H1 (cell line): Measurements from ENCODE around the gene SCNN1A. TPM values are rescaled to one million over a fixed set of nuclear protein-coding genes. Genes with fewer than 3 reads are reported as not detected.
A peak's percentile ranks its signal among the peaks of the same experiment; 100 is the strongest.

Experiments used
- CTCF ChIA-PET: fragments of 300-600 bp; sonication (Branson Sonifier 250); formaldehyde crosslinking; loops from one replicate; lab custom pipeline; 2021; ENCODE audit not compliant: partially characterized antibody; lab: Charles Lee
- POLR2A ChIA-PET: fragments of 300-600 bp; sonication (Branson Sonifier 250); formaldehyde crosslinking; loops from one replicate; lab custom pipeline; 2021; ENCODE audit warnings: inconsistent platforms; ENCODE audit not compliant: partially characterized antibody; lab: Charles Lee
- DNase-seq, 2 experiments: peaks; one replicate each; pipeline versions ENCODE4 v3.0.0 to v3.0.0-alpha.2; 2010 to 2022; ENCODE audit warnings: low spot score in 2 of 2, low read depth in 1 of 2, mixed read lengths in 1 of 2
- FAIRE-seq: peaks from 2 replicates; lab custom pipeline; 2011; peaks lifted over from hg19 to GRCh38; lab: Jason Lieb, UNC
- H2AFZ ChIP-seq: 2 replicates; pipeline ENCODE4 v1.8.1; 2012; ENCODE audit warnings: low read length, inconsistent platforms
- H2AK5ac ChIP-seq: 2 replicates; pipeline ENCODE4 v1.6.1; 2013; ENCODE audit warnings: low read depth, low read length
- H2BK120ac ChIP-seq: replicated peaks from 2 replicates; pipeline ENCODE3; 2013; ENCODE audit warnings: low read depth, low read length, inconsistent platforms
- H2BK12ac ChIP-seq: 2 replicates; pipeline ENCODE4 v1.6.1; 2013; ENCODE audit warnings: low read depth, low read length
- H2BK15ac ChIP-seq: 2 replicates; pipeline ENCODE4 v1.6.1; 2013; ENCODE audit warnings: low read length
- H2BK20ac ChIP-seq: 2 replicates; pipeline ENCODE4 v1.6.1; 2013; ENCODE audit warnings: low read length
- H2BK5ac ChIP-seq: 2 replicates; pipeline ENCODE4 v1.6.1; 2013; ENCODE audit warnings: low read depth, low read length
- H3K14ac ChIP-seq: 2 replicates; pipeline ENCODE4 v1.6.1; 2013; ENCODE audit warnings: inconsistent platforms; ENCODE audit not compliant: insufficient read length
- H3K18ac ChIP-seq: 2 replicates; pipeline ENCODE4 v1.6.1; 2013; ENCODE audit warnings: low read length; ENCODE audit errors: extremely low read depth
- H3K23ac ChIP-seq: 2 replicates; pipeline ENCODE4 v1.6.1; 2013; ENCODE audit warnings: inconsistent platforms; ENCODE audit not compliant: insufficient read length
- H3K23me2 ChIP-seq: 2 replicates; pipeline ENCODE4 v1.6.1; 2013; ENCODE audit warnings: low read depth, low read length
- H3K27ac ChIP-seq: 2 replicates; pipeline ENCODE4 v1.6.1; 2011; ENCODE audit warnings: low read depth, low read length, inconsistent platforms
- H3K27me3 ChIP-seq, 4 experiments: replicated peaks in 1 of 4; 1 replicate in 1 of 4; 2 replicates in 3 of 4; pipeline versions ENCODE4 v1.6.1 to v1.8.1; 2011 to 2013; ENCODE audit warnings: low read length in 3 of 4, mild to moderate bottlenecking in 3 of 4, inconsistent platforms in 2 of 4, mixed read lengths in 2 of 4, moderate library complexity in 1 of 4; ENCODE audit not compliant: control insufficient read depth in 3 of 4, insufficient read depth in 3 of 4; ENCODE audit errors: extremely low read depth in 1 of 4
- H3K36me3 ChIP-seq, 4 experiments: 2 replicates each; pipeline versions ENCODE4 v1.6.1 to v1.8.1; 2011 to 2013; ENCODE audit warnings: mild to moderate bottlenecking in 4 of 4, low read length in 3 of 4, moderate library complexity in 2 of 4, control low read depth in 1 of 4, inconsistent platforms in 1 of 4; ENCODE audit not compliant: insufficient read depth in 4 of 4, control insufficient read depth in 2 of 4
- H3K4ac ChIP-seq: replicated peaks from 2 replicates; pipeline ENCODE3; 2013; ENCODE audit warnings: low read length, low read depth, mixed read lengths, inconsistent platforms; ENCODE audit not compliant: insufficient read length
- H3K4me1 ChIP-seq, 4 experiments: replicated peaks in 1 of 4; 1 replicate in 1 of 4; 2 replicates in 3 of 4; pipeline versions ENCODE4 v1.6.1 to v1.8.1; 2011 to 2013; ENCODE audit warnings: low read length in 3 of 4, inconsistent platforms in 2 of 4, mixed read lengths in 1 of 4; ENCODE audit not compliant: insufficient read depth in 4 of 4, control insufficient read depth in 3 of 4
- H3K4me2 ChIP-seq, 2 experiments: 2 replicates each; pipeline versions ENCODE4 v1.6.1 to v1.8.1; 2011 to 2013; ENCODE audit warnings: low read depth in 2 of 2, low read length in 2 of 2, control low read depth in 1 of 2, inconsistent platforms in 1 of 2, mild to moderate bottlenecking in 1 of 2; ENCODE audit not compliant: insufficient read depth in 1 of 2
- H3K4me3 ChIP-seq, 4 experiments: fragments of 200-600, 300-600 bp in 1 of 4; sonication (generic), shearing (Covaris generic), sonication (Bioruptor Twin) in 1 of 4; 2 replicates each; pipeline versions ENCODE4 v1.5.1 to v1.8.1; 2011 to 2016; ENCODE audit warnings: low read length in 4 of 4, low read depth in 3 of 4, control low read depth in 2 of 4, inconsistent platforms in 2 of 4, mild to moderate bottlenecking in 2 of 4, mixed read lengths in 1 of 4, moderate library complexity in 1 of 4; ENCODE audit not compliant: insufficient read depth in 2 of 4; ENCODE audit errors: extremely low read depth in 1 of 4
- H3K56ac ChIP-seq: replicated peaks from 2 replicates; pipeline ENCODE3; 2013; ENCODE audit warnings: low read depth, mild to moderate bottlenecking, mixed read lengths, low read length, inconsistent platforms; ENCODE audit not compliant: insufficient read length
- H3K79me1 ChIP-seq: 2 replicates; pipeline ENCODE4 v1.6.1; 2013; ENCODE audit warnings: low read depth, low read length, control low read depth
- H3K79me2 ChIP-seq, 2 experiments: 2 replicates each; pipeline versions ENCODE4 v1.6.1 to v1.8.1; 2012 to 2013; ENCODE audit warnings: low read length in 2 of 2, mild to moderate bottlenecking in 2 of 2, inconsistent platforms in 1 of 2; ENCODE audit not compliant: insufficient read depth in 2 of 2, control insufficient read depth in 1 of 2
- H3K9ac ChIP-seq, 4 experiments: replicated peaks in 1 of 4; 1 replicate in 1 of 4; 2 replicates in 3 of 4; pipeline versions ENCODE4 v1.6.1 to v1.8.1; 2011 to 2013; ENCODE audit warnings: low read depth in 3 of 4, low read length in 3 of 4, control low read depth in 2 of 4, mild to moderate bottlenecking in 2 of 4, moderate library complexity in 2 of 4, inconsistent platforms in 1 of 4; ENCODE audit errors: extremely low read depth in 1 of 4
- H3K9me3 ChIP-seq, 2 experiments: 2 replicates each; pipeline versions ENCODE4 v1.6.1 to v1.8.1; 2012 to 2013; ENCODE audit warnings: mild to moderate bottlenecking in 2 of 2, moderate library complexity in 2 of 2, control low read depth in 1 of 2, inconsistent platforms in 1 of 2, low read depth in 1 of 2, low read length in 1 of 2, mixed read lengths in 1 of 2; ENCODE audit not compliant: insufficient read depth in 2 of 2
- H4K20me1 ChIP-seq, 2 experiments: replicated peaks in 1 of 2; 2 replicates each; pipeline versions ENCODE3 to v1.8.1; 2011 to 2013; ENCODE audit warnings: inconsistent platforms in 2 of 2, low read length in 2 of 2, mild to moderate bottlenecking in 1 of 2; ENCODE audit not compliant: insufficient read depth in 2 of 2, control insufficient read depth in 1 of 2
- H4K5ac ChIP-seq: 2 replicates; pipeline ENCODE4 v1.6.1; 2013; ENCODE audit warnings: low read length, low read depth, mixed read lengths, inconsistent platforms; ENCODE audit not compliant: insufficient read length
- H4K8ac ChIP-seq: 2 replicates; pipeline ENCODE4 v1.8.0; 2013; ENCODE audit warnings: mild to moderate bottlenecking, moderate library complexity, low read length, inconsistent platforms; ENCODE audit not compliant: insufficient read depth; ENCODE audit errors: extremely low read depth
- H4K91ac ChIP-seq: replicated peaks from 2 replicates; pipeline ENCODE3; 2013; ENCODE audit warnings: low read length, mixed read lengths, inconsistent platforms; ENCODE audit not compliant: insufficient read length
- CEBPB ChIP-seq: IDR thresholded peaks from 2 replicates; pipeline ENCODE4 v1.6.1; 2012; ENCODE audit warnings: low read depth, low read length
- RNF2 ChIP-seq: fragments of 200-900, 300-1000 bp; sonication (generic); IDR thresholded peaks from 2 replicates; pipeline ENCODE4 v1.7.1; 2016; ENCODE audit warnings: borderline replicate concordance, low read depth, mild to moderate bottlenecking, antibody characterized with exemption, low read length; ENCODE audit not compliant: poor library complexity, severe bottlenecking; ENCODE audit errors: missing control alignments
- TCF12 ChIP-seq: IDR thresholded peaks from 2 replicates; pipeline ENCODE4 v1.6.1; 2011; ENCODE audit warnings: low read depth, mild to moderate bottlenecking, low read length
- TEAD4 ChIP-seq: IDR thresholded peaks from 2 replicates; pipeline ENCODE4 v1.6.1; 2012; ENCODE audit warnings: low read depth, low read length, inconsistent platforms, mixed read lengths
- WGBS, 2 experiments: shearing (Covaris generic) in 1 of 2; methylation state at CpG; one replicate each; pipeline versions ENCODE4 v1.1.6 to v1.1.7; 2013 to 2015; ENCODE audit warnings: low lambda C conversion rate in 2 of 2, mixed read lengths in 2 of 2, inconsistent platforms in 1 of 2, low coverage in 1 of 2, missing lambda C conversion rate in 1 of 2; ENCODE audit not compliant: insufficient replicate concordance in 2 of 2, insufficient coverage in 1 of 2, insufficient read length in 1 of 2; ENCODE audit errors: extremely low coverage in 1 of 2, missing lambda C conversion rate in 1 of 2; 5-methylcytosine and 5-hydroxymethylcytosine counted together
- polyA plus RNA-seq, 7 experiments: library from polyadenylated mRNA; depleted of rRNA in 3 of 7; stranded (reverse) in 5 of 7; unstranded in 2 of 7; fragments of >200 nt in 5 of 7; fragments of 200-250 nt in 2 of 7; gene quantifications; 1 replicate in 5 of 7; 2 replicates in 1 of 7; 4 replicates in 1 of 7; pipeline versions ENCODE4 v1.2.1 to v1.2.3, GENCODE V29; 2011 to 2013; ENCODE audit warnings: missing spikeins in 2 of 7, mixed read lengths in 2 of 7
- total RNA-seq: library from RNA; stranded (reverse); fragmentation: NEBNext Ultra II Directional; extraction: Animal tissue kit (Norgen Biotek cat#: 25700); gene quantifications from 2 replicates; pipeline ENCODE4 v1.2.1, GENCODE V29; 2021
- TF ChIP-seq, protein P1 (sequence below): IDR thresholded peaks from 2 replicates; pipeline ENCODE4 v1.6.1; 2012; ENCODE audit warnings: inconsistent platforms

SCNN1A gene
- total and polyA plus RNA-seq, 2 of the 8 experiments (the other 6 are each of a cell fraction or from before 2014, with no cell fraction given): 85.5 to 156 TPM

- ChIA-PET POLR2A (interaction anchor here (2.1 to 17.5 kb wide), 7 partner anchors 3 to 132 kb away, joined by 6 to 286 read pairs (median 44); partner anchors contain the start of genes SCNN1A, TNFRSF1A and VAMP1), CTCF (interaction anchor here (0.6 to 11.4 kb wide), 8 partner anchors 11 to 1564 kb away, joined by 3 to 109 read pairs (median 6); no protein-coding TSS in a partner anchor)
- no peak overlapping the region for H3K23ac ChIP-seq
- peak overlapping the region; percentile 86 for H2BK12ac ChIP-seq
- H3K56ac ChIP-seq: no peak overlapping the region
- H4K91ac ChIP-seq: no peak overlapping the region
- peak overlapping the region; percentile 12 for H4K5ac ChIP-seq
- H3K9ac ChIP-seq: no peak overlapping the region
- no peak overlapping the region for H2AK5ac ChIP-seq
- no peak overlapping the region for H2BK120ac ChIP-seq
- no peak overlapping the region for H4K8ac ChIP-seq
- no peak overlapping the region; the same call in 1 of the 2 replicates for H2BK20ac ChIP-seq
- no peak overlapping the region for H3K18ac ChIP-seq
- H3K4ac ChIP-seq: no peak overlapping the region
- H3K27ac ChIP-seq: no peak overlapping the region
- H3K14ac ChIP-seq: no peak overlapping the region
- FAIRE-seq: no peak
- 67% methylated on average over 12 of the region's 12 CpGs; no CpG with 5 or more reads in 1 of the 2 experiments for WGBS, 2 experiments
- H2BK5ac ChIP-seq: peak overlapping the region; percentile 26; the same call in 1 of the 2 replicates
- peaks cover 0 to 4% of the 10 kb centered on the region in 2 experiments for H4K20me1 ChIP-seq
- no peak overlapping the region; a peak in 1 of 8 replicates for H3K4me3 ChIP-seq
- H2AFZ ChIP-seq: no peak overlapping the region
- H3K4me2 ChIP-seq: peak overlapping the region; percentile 14 to 87; a peak in 2 of 4 replicates
- H3K36me3 ChIP-seq: peaks cover 5 to 9% (median 8%) of the 10 kb centered on the region in 4 experiments; a peak in 5 of 8 replicates
- H3K27me3 ChIP-seq: no peaks in the 10 kb centered on the region
- H2BK15ac ChIP-seq: peak overlapping the region; percentile 25; the same call in 1 of the 2 replicates
- no peak for DNase-seq
- TF ChIP-seq, protein P1, sequence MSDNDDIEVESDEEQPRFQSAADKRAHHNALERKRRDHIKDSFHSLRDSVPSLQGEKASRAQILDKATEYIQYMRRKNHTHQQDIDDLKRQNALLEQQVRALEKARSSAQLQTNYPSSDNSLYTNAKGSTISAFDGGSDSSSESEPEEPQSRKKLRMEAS: 0 out of 2 replicates have a peak, but pooled peaks have one; percentile 48
- TF ChIP-seq TEAD4: peak; percentile 76; the same call in 1 of the 2 replicates
- no peak for TF ChIP-seq TCF12
- 0 out of 2 replicates have a peak, but pooled peaks have one; percentile 3 for TF ChIP-seq CEBPB
- no peak for TF ChIP-seq RNF2
- H3K23me2 ChIP-seq: peaks cover 22% of the 10 kb centered on the region
- H3K79me1 ChIP-seq: peaks cover 9% of the 10 kb centered on the region
- no peaks in the 10 kb centered on the region for H3K9me3 ChIP-seq
- peaks cover 10 to 74% of the 10 kb centered on the region in 2 experiments for H3K79me2 ChIP-seq
- peaks cover 22 to 58% (median 37%) of the 10 kb centered on the region in 4 experiments for H3K4me1 ChIP-seq
Observed at GRCh38 chr12:6337958-6338433, 37.4 kb downstream of the SCNN1A start.
